Measurements from ENCODE around the gene UNC5A.

UNC5A gene

GRCh38 chr5:176781638-176782570 is 28.5 kb upstream of the UNC5A start:
- DNase-seq: no peak

GRCh38 chr5:176784218-176785165 is 25.9 kb upstream of the UNC5A start:
- DNase-seq: no peak

GRCh38 chr5:176785184-176786145 is 24.9 kb upstream of the UNC5A start:
- DNase-seq: no peak

GRCh38 chr5:176787676-176788075 is 22.7 kb upstream of the UNC5A start:
- DNase-seq: no peak

GRCh38 chr5:176788091-176788490 is 22.3 kb upstream of the UNC5A start:
- DNase-seq: no peak

GRCh38 chr5:176788941-176789872 is 21.2 kb upstream of the UNC5A start:
- no peak for DNase-seq

- no peak for DNase-seq
Measured at GRCh38 chr5:176789873-176790615, 20.3 kb upstream of the UNC5A start.

- no peak for DNase-seq
Measured at GRCh38 chr5:176790941-176791340, 19.4 kb upstream of the UNC5A start.

GRCh38 chr5:176792655-176793342 is 17.6 kb upstream of the UNC5A start:
- peak; percentile 47 for DNase-seq

GRCh38 chr5:176793343-176793699 is 17.0 kb upstream of the UNC5A start:
- no peak for DNase-seq

GRCh38 chr5:176793736-176794135 is 16.6 kb upstream of the UNC5A start:
- no peak for DNase-seq

GRCh38 chr5:176794509-176794908 is 15.8 kb upstream of the UNC5A start:
- no peak for DNase-seq

GRCh38 chr5:176796411-176796810 is 13.9 kb upstream of the UNC5A start:
- DNase-seq: no peak

- DNase-seq: no peak
Measured at GRCh38 chr5:176796970-176797369, 13.4 kb upstream of the UNC5A start.

GRCh38 chr5:176797456-176798050 is 12.8 kb upstream of the UNC5A start:
- no peak for DNase-seq

GRCh38 chr5:176798086-176798876 is 12.1 kb upstream of the UNC5A start:
- DNase-seq: no peak

GRCh38 chr5:176798949-176799348 is 11.4 kb upstream of the UNC5A start:
- no peak for DNase-seq

- DNase-seq: no peak
Measured at GRCh38 chr5:176799488-176799887, 10.9 kb upstream of the UNC5A start.

- no peak for DNase-seq
Measured at GRCh38 chr5:176800024-176800423, 10.3 kb upstream of the UNC5A start.

All from femur (tissue), 1 donor.